Fibroblast of skin of scalp (primary cell): Measurements from ENCODE around the gene MIXL1.
A peak's percentile ranks its signal among the peaks of the same experiment; 100 is the strongest.
"Not testable (repeated sequence)": the region's sequence is repeated elsewhere in the genome, so short reads cannot be mapped to it uniquely, and the experiment has no call there.

Experiments used
- DNase-seq: peaks from one replicate; pipeline ENCODE4 v3.0.0-alpha.2; 2013

The MIXL1 gene

DNA sequence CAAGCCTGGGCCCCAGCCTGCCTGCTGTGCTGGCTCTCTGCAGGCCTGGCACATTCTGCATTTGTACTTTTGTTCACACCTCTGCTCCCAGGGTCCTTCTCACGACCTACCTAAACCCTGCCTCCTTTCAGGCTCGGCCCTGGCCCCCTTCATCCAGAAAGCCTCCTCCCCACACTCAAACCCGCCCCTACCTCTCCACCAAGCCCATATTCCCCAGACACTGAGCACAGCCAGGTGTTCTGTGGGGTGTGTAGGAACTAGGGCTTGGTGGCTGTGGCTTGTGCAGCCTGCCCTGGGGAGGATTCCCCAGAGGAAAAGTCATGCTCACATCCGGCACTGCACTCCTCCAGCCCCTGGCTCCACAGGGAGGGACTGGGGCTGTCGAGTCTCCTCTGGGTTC lies 8.2 kb upstream of the MIXL1 start:
- no peak for DNase-seq

DNA sequence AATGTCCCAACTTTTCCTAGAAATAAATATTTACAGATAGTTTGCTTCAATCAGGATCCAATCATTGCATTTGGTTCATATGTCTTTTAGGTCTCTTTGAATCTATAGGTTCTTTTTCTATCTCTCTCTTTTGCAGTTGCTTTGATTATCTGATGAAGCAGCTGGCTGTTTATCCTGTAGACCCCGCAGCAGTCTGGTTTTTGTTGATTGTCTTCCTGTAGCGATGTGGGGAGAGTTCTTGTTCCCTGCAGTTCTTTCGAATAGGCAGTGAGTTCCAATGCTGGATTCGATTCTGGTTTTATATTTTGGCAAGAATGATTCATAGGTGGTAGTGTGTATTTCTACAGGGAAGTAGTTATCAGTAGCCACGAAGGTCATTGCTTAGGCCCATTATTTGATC lies 7.4 kb upstream of the MIXL1 start:
- no peak for DNase-seq

DNA sequence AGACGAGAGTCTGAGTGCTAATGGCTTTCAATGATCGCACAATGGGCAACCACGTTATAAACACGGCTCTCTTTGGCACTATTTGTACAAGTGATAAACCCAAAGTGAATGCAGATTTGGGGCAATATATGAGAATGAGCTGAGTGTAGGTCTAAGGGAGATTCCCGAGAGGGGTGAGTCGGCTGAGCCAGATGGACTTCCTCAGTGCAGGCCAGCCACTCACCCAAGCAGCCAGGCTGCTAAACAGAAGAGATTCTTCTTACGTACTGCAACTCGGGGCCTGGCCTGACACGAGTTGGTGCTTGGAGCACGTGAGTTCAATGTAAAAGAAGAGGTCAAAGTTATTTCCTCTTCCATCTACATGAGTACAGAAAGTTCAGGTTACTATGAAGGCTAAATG lies 6.2 kb upstream of the MIXL1 start:
- no peak for DNase-seq

DNA sequence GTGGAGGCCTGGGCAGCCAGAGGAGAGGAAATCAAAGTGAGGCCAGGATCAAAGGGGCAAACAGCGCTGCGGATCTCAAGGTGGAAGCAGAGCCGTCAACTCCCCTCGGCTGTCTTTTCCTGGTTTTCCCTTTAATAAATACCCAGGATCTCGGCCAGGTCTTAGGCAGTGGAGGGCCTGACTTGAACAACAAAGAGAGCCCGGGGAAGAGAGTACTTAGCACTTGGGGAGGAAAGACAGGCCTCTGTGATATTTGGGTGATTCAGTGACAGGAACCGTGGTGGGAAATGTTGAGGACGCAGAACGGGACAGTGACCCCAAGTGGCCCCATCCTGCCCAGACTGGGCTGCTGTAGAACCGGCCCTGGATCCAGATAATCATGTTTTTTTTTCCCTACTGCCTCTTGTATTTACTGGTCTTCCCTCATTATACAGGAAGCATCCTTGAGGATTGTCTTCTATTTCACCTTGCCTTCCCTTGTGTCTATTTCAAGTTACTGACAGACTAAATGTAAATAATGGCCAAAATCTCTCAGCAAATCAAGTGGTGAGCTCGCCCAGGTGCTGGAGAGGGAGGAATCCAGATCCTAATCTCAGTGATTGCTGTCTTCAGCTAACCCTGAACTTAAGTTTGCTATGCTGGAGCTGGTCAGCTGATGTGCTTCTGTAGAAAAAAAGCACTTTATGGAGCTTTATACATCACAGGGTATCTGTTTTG lies 2.8 kb upstream of the MIXL1 start:
- DNase-seq: no peak

DNA sequence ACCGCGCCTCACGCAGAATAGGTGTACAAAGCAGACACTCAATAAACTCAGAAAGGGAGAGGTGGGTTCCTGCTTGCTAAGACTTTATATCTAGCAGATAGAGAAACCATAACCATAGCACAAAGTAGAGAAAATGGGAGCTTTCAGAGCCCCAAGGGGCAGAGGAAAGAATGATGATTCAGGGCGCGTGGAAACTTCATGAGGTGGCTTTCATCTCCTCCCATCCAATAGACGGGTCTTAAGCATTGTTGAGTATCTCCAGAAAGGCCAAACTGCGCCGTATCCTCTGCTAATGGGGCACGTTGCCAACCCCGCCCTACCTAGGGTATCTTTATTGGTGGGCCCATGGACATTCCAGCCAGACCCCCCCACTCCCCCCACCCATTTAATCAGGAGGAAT lies 778 bp upstream of the MIXL1 start:
- no peak for DNase-seq

DNA sequence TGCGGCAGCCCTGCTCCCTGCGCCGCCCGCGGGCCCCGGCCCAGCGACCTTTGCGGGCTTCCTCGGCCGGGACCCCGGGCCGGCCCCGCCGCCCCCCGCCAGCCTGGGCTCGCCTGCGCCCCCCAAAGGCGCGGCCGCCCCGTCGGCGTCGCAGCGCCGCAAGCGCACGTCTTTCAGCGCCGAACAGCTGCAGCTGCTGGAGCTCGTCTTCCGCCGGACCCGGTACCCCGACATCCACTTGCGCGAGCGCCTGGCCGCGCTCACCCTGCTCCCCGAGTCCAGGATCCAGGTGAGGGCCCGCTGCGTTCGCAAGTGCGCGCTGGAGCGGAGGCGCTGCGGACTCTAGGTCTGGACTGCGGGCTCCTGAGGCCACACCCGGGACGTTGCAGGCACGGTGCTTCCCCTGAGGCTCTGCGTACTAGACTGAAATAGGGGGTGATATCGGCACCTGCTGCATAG lies 351 bp downstream of the MIXL1 start:
- DNase-seq: no peak

DNA sequence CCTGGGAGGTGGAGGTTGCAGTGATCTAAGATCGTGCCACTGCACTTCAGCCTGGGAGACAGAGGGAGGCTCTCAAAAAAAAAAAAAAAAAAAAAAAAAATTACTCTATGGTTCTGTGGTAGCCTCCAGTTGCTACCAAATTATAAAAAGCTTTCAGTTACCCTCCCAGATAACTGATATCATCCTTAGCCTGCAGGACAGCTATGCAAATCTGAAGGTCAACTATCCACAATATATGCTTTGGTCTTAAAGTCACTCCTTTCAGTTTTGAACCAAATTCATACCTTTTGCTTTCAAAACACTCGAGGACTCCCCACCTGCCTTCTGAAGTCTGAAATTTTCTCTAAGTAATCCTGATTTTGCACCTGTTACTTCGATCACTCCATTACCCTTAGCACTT lies 3.1 kb downstream of the MIXL1 start:
- no peak for DNase-seq

DNA sequence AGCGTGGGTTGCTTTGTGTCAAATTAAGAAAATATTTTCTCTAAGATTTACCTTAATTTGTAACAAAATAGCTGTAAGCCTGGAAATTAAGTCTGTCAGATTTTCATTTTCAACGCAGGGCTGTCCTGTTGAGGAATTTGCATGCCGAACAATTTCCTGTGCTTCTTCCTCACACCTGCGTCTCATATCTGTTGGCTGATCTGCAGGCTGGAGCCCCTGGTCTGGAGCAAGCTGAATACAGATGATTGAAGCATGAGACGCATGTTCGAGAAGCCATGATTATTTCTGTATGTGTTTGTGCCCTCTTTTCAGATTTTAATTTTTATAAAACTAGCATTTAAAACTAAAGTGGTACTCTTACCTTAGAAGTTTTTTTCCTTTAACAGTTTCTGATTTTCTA lies 9.8 kb downstream of the MIXL1 start:
- no peak for DNase-seq

DNA sequence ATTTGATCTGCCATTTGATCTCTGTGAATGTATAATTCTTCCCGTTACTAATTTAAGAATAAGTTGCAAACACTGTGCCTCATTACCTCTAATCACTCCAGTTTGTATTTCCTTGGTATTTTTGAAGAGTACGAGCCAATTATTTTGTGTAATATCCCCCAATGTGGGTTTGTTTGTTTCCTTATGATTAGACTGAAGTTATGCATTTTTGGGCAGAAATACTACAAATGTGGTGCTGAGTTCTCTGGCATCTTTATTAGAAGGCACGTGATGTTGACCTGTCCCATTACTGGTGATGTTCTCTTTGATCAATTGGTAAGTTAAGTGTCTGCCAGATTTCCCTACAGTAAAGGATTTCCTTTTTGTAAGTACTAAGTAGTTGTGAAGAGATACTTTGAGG lies 10.3 kb downstream of the MIXL1 start:
- DNase-seq: no peak

DNA sequence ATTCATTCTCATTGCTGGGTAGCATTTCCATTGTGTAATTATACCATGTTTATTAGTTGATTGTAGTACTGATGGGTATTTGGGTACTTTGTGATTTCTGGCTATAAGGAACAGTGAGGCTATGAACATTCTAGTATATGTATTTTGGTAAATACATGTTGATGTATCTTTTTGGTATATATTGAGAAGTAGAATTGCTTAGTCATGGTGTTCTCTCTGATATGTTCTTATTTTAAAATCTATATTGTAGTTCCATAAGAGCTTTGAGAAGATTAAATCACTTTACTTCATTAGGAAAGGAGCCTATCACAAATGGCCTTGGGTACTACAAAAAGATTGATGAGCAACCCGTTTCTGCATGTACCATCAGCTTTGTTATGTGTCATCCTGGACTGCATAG lies 13.4 kb downstream of the MIXL1 start:
- no peak for DNase-seq

DNA sequence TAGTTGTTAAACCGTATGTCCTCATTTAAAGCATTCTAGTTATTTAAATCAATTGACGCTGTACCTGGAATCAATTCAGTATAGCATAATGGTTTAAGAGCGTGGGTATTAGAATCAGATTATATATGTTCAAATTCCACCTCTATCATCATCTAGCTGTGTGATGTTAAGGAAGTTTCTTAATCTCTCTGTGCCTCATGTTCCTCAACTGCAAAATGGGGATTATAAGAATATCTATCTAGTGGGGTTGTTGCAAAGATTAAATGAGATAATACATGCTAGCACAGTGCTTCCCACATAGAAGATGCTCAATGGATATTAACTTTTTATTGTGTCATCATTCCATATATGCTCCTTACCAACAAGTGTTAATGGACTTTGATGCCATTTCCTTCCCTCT lies 16.0 kb downstream of the MIXL1 start:
- no peak for DNase-seq

DNA sequence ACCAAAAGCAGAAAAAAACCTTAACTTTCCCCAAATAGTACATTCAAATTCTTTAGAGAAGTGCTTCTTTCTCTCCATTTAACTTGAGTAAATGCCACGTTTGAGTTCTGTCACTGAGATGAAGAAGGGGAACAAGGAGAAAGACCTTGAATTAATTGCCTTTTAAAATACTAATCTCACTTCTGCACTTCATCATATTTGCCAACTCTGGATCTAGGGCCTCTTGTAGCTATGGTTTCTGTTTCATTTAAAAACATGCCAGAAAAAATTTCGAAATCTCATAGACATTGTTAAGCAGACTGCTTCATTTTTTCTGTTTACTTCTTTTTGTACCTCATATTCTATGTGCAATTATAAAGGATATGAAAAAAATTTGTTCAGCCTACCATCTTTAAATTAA lies 24.6 kb downstream of the MIXL1 start:
- no peak for DNase-seq

DNA sequence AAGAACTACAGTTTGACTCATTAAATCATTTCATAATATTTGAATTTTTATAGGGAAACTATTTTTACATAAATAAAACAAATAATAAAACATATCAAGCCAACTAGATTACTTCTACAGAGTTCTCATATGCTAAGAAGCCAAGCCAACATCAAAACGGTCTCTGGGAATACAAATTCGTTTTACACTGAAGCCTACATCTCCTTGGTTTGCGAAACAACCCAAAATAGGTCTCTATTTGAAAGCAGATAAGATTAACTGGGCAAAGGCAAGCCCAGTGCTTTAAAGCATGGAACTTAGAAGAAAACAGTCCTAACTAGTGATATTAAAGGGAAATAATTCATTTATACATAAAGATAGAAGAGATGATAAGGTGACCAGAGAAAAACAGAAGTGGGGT lies 25.3 kb downstream of the MIXL1 start:
- DNase-seq: no peak

DNA sequence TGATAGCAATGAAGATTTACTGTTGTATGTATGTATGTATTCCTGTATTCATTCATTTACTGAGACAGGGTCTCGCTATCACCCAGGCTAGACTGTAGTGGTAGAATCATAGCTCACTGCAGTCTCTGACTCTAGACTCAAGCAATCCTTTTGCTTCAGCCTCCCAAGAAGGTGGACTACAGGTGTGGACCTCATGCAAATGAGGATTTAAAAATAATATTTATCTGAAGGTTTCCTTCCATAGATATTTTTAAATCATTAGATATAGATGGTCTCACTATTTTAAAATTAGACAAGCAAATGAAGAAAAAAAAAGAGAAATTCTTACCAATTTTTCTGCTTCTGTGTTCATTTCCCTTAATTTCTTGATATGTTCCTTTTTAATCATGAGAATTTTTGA lies 27.0 kb downstream of the MIXL1 start:
- DNase-seq: no peak

DNA sequence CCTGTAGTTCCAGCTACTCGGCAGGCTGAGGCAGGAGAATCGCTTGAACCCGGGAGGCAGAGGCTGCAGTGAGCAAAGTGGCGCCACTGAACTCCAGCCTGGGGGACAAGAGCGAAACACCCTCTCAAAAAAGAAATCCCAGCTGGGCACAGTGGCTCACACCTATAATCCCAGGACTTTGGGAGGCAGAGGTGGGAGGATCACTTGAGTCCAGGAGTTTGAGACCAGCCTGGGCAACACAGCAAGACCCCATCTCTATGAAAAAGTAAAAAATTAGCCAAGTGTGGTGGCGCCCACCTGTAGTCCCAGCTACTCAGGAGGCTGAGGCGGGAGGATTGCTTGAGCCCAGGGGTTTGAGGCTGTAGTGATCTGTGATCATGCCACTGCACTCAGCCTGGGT lies 29.4 kb downstream of the MIXL1 start:
- DNase-seq: not testable (repeated sequence)

DNA sequence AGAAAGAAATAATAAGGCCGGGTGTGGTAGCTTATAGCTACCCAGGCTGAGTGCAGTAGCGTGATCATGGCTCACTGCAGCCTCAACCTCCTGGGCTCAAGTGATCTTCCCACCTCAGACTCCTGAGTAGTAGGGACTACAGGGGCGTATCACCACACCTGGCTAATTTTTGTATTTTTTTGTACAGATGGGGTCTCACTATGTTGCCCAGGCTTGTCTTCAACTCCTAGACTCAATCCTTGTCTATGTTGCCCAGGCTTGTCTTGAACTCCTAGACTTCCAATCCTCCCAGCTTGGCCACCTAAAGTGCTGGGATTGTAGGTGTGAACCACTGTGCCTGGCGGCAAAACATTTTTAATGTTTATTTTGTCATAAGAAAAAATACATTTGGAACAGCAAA lies 30.5 kb downstream of the MIXL1 start:
- no peak for DNase-seq

DNA sequence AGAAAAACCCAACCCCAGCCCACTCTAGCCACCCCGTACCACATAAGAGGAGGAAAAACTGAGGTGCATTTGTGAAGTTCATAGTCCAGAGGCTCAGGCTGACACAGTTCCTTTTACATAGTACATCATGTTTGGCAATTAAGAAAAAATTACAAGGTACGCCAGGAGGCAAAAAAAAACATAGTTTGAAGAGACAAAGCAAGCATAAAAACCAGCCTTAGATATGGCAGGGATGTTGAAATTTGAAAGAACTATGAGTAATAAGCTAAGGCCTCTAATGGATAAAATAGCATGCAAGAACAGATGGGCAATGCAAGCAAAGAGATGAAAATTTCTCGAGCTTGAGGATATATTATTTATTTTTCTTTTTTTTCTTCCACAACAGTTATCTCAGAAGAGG lies 31.9 kb downstream of the MIXL1 start:
- no peak for DNase-seq

DNA sequence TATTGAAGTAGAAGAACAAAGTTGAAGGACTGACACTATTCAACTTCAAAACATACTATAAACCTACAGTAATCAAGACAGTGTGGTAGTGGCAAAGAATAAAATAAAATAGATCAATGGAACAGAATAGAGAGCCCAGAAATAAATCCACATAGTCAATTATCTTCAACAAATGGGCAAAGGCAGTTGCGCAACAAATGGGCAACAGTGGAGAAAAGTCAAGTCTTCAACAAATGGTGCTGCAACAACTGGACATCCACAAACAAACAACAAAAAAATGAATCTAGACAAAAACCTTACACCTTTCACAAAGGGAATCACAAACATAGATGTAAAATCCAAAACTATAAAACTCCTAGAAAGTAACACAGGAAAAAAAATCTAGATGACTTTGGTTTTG lies 38.4 kb downstream of the MIXL1 start:
- DNase-seq: no peak

DNA sequence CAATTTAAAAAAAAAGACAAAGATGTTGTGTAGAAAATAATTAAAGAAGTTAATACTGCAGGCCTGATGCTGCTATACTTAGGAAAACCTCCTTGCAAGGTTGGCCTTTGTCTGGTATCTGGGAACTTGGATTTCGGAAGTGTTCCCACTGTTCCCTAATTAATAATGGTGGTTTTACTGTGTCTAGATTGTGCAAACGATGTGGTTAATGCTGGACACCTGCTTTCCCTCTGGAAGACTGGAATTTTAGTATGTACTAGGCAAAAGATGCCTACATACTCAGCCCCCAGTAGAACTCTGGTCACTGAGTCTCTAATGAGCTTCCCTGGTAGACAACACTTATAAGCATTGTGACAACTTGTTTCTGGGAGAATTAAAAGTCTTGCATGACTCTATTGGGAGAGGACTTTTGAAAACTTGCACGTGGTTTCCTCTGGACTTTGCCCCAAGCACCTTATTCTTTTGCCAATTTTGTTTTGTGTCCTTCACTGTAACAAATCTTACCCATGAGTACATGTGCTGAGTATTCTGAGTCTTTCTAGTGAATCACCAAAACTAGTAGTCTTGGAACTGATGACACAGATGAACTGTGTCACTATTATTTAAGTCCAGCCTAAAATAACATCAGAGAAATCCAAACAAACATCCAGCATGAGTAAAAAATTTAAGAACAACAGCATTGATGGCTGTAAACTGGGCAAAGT lies 45.1 kb downstream of the MIXL1 start:
- DNase-seq: peak; percentile 26

DNA sequence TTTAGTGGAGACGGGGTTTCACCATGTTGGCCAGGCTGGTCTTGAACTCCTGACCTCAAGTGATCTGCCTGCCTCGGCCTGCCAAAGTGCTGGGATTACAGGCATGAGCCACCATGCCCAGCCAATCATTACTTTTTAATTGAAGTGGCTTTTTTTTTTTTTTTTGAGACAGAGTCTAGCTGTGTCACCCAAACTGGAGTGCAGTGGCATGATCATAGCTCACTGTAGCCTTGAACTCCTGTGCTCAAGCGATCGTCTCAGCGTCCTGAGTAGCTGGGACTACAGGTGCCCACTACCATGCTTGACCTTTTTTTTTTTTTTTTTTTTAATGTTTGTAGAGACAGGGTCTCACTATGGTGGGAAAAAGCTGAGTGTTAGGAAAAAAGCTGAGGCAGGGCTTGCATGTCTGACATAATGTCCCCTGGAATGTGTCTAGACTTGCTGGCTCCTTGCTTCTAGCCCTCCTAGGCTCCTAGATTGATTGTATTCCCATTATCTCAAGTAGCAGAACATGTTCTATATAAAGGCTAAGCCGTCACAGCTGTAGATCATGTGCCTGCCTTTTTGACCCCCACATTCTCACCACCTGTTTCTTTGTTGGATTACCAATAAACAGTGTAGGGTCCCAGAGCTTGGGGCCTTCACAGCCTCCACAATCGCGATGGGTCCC lies 48.9 kb downstream of the MIXL1 start:
- DNase-seq: peak; percentile 17

DNA sequence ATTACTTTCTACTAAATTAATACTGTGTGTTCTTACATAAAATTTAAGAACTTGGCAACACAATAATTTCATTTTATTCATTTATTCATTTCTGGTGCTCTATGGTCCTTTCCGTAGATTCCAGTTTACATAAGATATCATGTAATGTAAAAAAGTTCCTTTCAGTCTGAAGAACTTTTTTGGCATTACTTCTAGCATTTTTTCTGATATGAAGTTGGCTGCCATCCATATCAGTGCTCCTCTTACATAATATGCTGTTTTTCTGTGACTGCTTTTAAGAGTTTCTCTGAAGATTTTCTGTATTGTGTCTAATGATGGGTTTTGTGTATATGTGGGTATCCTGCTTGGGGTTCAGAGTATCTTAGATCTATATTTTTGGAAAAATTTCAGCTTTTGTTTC lies 50.7 kb downstream of the MIXL1 start:
- DNase-seq: no peak

DNA sequence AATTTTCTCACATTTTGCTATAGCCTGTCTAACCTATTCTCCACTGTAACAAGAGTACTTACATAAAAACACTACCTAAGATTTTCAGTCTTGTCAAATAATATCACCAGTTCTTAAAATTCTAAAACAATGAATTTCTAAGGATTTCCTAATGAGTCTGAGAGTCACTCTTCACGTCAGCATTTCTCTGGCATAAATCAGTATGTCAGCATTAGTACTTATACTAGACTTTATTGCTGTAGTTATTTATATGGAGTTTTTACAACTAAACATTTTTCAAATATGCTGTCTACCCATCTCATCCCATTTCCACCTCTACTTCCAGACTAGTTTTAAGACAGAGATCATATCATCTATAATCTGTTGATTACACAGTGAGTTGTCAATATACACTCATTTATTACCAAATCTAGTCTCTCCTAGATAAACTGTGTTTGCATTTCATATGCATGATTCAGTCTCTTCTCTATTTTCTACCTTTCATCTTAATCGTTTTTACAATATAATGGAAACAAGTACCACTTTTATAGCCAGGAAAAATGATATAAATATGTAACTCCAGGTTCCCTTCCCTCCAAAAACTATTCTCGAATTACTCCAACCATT lies 52.7 kb downstream of the MIXL1 start:
- DNase-seq: no peak
